Measurements from ENCODE around the gene PSME2.

The PSME2 gene

GRCh38 chr14:24150993-24151392 is 4.6 kb upstream of the PSME2 start:
- no peak for FAIRE-seq

- no peak for FAIRE-seq
Measured at GRCh38 chr14:24150567-24150966, 4.2 kb upstream of the PSME2 start.

GRCh38 chr14:24150061-24150460 is 3.7 kb upstream of the PSME2 start:
- no peak for FAIRE-seq

DNA sequence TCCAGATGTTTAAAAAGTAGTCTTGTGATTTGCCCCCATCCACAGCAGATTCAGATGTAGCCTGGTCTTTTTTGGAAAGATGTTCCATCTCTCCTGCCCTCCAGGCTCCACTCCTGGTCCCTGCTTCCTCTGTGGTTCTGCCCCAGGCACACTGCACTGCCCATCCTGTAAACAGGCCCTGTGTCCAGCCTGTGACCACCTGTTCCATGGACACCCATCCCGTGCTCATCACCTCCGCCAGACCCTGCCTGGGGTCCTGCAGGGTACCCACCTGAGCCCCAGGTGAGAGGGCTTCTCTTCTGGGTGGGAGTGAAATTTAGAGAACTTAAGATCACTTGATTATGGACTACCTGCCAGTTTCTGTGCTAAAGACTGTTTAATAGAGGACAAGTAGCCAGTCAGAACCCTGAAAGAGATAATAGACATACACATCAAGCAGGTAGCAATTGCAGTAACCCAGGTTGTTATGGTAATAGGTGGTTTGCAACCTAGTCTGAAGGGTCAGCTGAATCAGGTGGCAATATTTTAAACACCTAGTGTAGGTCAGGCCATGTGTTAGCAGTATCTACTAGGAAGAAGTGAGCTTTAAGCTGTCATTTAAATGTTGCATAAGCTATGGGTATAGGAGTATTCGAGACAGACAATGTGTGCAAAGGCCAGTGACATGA is 3.0 kb upstream of the PSME2 start:
- FAIRE-seq = no peak

GRCh38 chr14:24147761-24148428 is 1.5 kb upstream of the PSME2 start:
- no peak for FAIRE-seq

- peak; percentile 94 for FAIRE-seq
Measured at GRCh38 chr14:24146978-24147760, 759 bp upstream of the PSME2 start, which contains the start of gene RNF31. RNF31 (plus strand) TSS chr14:24147498; CDS start chr14:24147699, 201 bp downstream.

DNA sequence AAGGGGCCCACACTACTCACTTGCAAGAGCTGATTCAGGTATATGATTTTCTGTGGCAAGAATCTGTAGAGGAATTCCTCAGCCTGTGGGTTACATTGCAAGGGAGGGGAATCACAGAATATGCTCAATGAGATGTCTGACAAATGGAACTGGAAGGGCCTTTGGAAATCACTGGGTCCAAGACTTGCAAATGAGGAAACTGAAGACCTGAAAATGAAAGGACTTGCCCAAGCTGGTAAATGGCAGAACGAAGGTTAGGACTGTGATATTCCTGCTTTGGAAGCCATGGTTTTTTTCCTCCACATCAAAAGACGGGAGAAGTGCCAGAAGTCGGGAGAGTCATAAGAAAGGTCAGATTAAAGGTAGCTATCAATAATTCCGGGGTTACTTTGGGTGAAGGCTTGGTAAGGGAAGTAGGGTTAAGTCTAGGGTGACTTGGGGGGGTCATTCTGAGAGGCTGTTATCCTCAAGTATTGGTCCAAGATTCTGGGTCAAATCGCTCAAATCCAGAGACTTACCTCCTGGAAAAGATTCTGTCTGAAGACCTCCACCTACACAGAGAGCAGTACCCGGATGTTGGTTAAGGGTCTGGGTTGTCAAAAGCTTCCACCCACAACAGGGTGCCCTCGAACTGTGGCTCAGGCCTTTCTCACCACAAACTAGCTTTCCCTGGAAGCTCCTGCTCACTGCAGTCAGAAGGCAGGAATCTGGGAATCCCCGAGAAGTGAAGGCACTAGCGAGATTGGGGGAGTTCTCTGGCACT is 539 bp downstream of the PSME2 start:
- no peak for FAIRE-seq

DNA sequence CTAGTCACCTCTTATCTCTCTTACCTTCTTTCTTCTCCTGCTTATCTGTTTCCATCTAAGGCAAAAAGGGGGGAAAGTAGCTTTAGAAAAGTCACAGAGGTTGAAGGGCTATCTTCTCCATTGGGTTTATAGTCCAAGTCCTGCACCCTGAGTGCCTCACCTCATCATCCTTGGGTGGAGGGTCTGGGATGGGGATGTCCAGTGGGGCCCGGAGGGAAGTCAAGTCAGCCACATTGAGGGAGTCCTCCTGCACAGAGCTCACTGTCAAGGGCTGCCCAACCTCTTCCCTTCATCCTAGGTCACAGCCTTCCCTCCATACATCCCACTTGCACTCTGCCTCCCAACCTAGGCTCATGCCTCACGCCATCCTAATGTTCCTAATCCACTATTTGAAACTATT is 1.2 kb downstream of the PSME2 start:
- no peak for FAIRE-seq

DNA sequence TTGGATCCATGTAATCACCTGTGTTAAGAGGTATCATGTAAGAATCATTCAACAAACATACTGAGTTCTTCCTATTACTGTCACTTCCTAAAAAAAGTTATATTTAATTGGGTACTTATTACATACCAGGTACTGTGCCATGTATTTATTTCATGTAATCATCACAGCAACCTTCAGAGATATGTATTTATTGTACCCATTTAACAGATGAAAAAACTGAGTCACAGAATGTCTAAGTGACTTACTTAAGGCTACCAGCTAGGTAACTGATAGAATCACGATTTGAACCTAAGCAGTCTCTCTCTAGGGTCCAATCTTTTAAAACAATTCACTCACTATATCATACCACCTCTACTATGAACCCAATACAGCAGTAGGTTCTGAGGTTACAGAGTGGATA is 2.0 kb downstream of the PSME2 start:
- FAIRE-seq = no peak

- FAIRE-seq = no peak
Measured at GRCh38 chr14:24143511-24143910, 2.9 kb downstream of the PSME2 start.

DNA sequence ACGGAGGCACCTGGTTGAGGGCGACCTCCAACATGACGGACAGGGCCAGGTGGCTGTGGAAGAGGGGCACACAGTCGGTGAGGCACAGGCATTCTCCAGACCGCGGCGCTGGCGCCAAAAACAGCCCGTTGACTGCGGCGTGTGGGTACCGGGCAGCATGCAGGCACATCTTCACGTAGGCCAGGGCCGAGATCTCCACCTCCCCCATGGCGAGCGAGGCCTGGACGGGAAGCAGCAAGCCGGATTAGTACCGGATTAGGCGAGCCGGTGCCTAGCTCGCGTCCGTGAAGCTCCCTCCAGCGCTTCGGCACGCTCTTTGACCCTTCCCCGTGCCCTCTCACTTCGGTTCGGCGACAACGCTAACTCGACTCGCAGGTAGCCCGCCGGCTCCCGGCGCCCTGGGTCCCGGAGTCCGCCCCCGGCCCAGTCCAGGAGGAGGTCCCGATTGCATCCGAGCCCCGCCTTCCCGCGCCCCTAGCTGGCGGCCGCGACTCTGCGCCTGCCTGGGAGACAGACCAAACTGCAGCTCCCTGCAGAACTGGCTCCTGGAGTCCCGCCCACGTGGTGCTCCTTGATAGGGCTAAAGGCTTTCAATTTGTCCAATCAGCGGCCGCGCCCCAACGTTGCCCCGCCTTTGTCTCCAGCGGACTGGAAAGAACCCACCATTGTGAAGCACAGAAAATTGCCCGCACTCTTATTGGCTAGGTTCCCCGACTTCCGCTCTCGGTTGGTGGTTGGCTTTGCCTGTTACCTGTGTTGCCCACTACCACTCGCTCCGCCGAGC is 5.1 kb downstream of the PSME2 start, which contains the start of gene EMC9:
EMC9 (minus strand) TSS at position 495 of the 784 bp plus-strand sequence; CDS start at position 208, 287 bp downstream.
- FAIRE-seq = peak; percentile 70

- FAIRE-seq = no peak
Measured at GRCh38 chr14:24139272-24139934, 7.0 kb downstream of the PSME2 start.

DNA sequence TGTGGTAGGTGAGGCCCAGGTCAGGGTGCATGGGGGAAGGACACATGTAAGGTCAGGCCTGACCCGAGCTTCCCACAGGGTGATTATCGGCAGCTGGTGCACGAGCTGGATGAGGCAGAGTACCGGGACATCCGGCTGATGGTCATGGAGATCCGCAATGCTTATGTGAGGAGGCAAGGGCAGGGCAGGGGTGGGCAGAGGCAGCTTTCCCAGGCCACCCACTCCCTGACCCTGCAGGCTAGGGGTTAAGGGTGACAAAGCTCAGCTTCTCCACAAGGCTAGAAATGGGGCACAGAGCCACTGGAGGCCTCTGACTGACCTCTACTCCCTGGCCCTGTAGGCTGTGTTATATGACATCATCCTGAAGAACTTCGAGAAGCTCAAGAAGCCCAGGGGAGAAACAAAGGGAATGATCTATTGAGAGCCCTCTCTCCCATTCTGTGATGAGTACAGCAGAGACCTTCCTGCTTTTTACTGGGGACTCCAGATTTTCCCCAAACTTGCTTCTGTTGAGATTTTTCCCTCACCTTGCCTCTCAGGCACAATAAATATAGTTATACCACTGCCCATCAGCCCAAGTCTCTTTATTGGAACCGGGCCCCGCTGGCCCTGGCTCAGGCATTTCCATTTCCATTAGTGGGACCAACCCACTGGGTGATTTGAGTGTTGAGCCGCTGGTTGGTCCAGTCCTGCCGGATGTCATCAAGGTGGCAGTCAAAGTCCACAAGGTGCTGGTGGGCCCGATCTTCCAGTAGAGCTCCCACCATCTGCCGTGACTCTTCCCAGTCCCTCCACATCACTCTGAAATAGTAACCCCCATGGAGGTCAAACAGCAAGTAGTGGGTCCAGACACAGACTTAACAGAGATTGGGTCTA is 7.8 kb downstream of the PSME2 start:
- FAIRE-seq = no peak

DNA sequence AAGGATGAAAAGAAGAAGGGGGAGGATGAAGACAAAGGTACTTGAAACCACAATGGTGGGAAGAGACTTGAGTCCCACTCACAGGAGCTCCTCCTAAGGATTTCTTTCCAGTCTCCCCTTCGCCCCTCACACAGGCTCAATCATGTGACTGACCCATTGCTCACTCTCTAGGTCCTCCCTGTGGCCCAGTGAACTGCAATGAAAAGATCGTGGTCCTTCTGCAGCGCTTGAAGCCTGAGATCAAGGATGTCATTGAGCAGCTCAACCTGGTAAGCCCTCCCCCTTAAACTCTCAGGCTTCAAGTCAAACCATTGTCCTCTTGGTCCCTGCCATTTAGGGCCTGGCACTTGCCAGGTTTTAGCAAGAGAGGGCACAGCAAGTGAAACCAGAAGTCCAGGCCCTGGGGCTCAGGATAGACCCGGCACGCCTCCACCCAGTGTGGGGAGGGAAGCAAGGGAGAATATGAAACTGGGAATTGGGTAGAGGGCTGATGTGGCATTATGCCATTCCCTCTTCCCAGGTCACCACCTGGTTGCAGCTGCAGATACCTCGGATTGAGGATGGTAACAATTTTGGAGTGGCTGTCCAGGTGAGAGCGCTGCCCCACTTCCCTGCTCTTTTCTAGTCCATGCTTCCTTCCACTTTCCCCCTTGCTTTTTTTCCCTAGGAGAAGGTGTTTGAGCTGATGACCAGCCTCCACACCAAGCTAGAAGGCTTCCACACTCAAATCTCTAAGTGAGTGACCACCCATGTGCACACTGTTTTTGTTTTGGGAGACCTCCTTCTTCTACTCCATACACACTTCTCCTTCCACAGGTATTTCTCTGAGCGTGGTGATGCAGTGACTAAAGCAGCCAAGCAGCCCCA is 8.6 kb downstream of the PSME2 start:
- no peak for FAIRE-seq

GRCh38 chr14:24136684-24137528 is 9.5 kb downstream of the PSME2 start:
- FAIRE-seq = no peak

DNA sequence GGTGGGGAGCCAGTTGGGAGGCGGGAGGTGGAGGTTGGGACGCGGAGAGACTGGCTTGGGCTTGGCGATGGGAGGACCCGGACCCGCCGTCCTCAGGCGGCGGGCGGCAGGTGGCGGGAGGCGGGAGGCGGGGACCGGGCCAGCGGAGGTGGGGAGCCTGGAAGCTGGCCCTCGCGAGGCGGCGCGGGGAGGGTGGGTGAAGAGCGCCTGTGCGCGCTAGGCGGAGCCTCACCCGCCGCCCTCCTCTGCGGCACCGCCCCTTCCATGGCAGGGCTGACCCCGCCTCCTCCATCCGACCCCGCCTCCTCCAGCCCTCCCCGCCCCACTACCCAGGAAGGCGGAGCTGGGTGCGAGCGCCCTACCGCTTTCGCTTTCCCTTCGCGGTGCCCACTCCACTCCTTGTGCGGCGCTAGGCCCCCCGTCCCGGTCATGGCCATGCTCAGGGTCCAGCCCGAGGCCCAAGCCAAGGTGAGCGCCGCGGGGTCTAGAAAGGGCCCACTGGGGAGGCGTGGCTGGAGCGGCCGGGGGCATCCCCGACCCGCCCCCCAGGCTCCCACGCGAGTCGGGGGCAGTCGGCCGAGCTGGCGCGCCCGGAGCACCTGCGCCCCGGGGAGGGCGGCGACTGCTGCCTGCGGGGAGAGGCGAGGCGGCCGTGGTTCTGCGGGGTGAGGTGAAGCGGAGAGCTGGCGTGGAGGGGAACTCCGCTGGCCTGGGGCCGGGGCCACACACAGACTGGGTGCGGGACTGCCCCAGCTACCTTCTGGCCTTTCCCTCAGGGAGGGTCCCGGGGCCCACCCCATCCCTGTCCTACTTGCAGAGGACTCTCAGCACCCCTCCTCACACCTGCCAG is 10.4 kb downstream of the PSME2 start, which contains the start of gene PSME1:
PSME1 (plus strand) TSS at position 361 of the 850 bp plus-strand sequence; CDS start at position 430, 69 bp downstream.
- FAIRE-seq = no peak

DNA sequence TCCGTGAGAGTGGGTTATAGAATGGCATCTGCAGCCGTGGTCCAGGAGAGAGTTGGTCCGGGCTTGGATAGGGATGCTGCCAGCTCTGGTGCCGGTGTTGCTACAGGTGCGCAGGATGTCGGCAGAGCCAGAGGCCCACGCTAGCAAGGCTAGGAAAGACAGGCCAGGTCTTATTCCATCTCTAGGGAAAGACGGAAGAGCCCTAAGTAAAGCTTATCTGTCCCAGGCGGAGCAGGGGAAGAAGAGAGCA is 10.9 kb downstream of the PSME2 start:
- no peak for FAIRE-seq

- no peak for FAIRE-seq
Measured at GRCh38 chr14:24133735-24134134, 12.7 kb downstream of the PSME2 start.
